H9 (cell line): ENCODE measurements around the gene CCNB2. TPM values are rescaled to one million over a fixed set of nuclear protein-coding genes. Genes with fewer than 3 reads are reported as not detected.

Source experiments
- DNase-seq: peaks from one replicate; pipeline ENCODE4 v3.0.0-alpha.2; 2017
- H2AFZ ChIP-seq: one replicate; pipeline ENCODE4 v1.6.1; 2013; ENCODE audit warnings: mild to moderate bottlenecking, low read length, control low read depth, moderate library complexity
- H2AK5ac ChIP-seq: 2 replicates; pipeline ENCODE4 v1.6.1; 2013; ENCODE audit warnings: low read length, control low read depth, mixed read lengths; ENCODE audit not compliant: insufficient read length
- H2BK120ac ChIP-seq: one replicate; pipeline ENCODE4 v1.6.1; 2013; ENCODE audit warnings: low read depth, mild to moderate bottlenecking, low read length, control low read depth, inconsistent platforms; ENCODE audit not compliant: poor library complexity, severe bottlenecking
- H2BK12ac ChIP-seq: 2 replicates; pipeline ENCODE4 v1.6.1; 2013; ENCODE audit warnings: low read length, control low read depth, mixed read lengths, low read depth; ENCODE audit not compliant: insufficient read length
- H2BK15ac ChIP-seq: 2 replicates; pipeline ENCODE4 v1.6.1; 2013; ENCODE audit warnings: low read depth, low read length, control low read depth
- H2BK20ac ChIP-seq: one replicate; pipeline ENCODE4 v1.6.1; 2013; ENCODE audit warnings: low read depth, mild to moderate bottlenecking, low read length, control low read depth, inconsistent platforms; ENCODE audit not compliant: poor library complexity, severe bottlenecking
- H2BK5ac ChIP-seq: 2 replicates; pipeline ENCODE4 v1.6.1; 2013; ENCODE audit warnings: low read length, control low read depth, mixed read lengths; ENCODE audit not compliant: insufficient read length
- H3K14ac ChIP-seq: 2 replicates; pipeline ENCODE4 v1.6.1; 2013; ENCODE audit warnings: low read length, control low read depth; ENCODE audit not compliant: insufficient read depth
- H3K18ac ChIP-seq: 2 replicates; pipeline ENCODE4 v1.6.1; 2013; ENCODE audit warnings: low read depth, mild to moderate bottlenecking, mixed read lengths, low read length, control low read depth; ENCODE audit not compliant: insufficient read length
- H3K23ac ChIP-seq: 2 replicates; pipeline ENCODE4 v1.6.1; 2013; ENCODE audit warnings: low read length, control low read depth, mixed read lengths, low read depth; ENCODE audit not compliant: insufficient read length
- H3K23me2 ChIP-seq: 2 replicates; pipeline ENCODE4 v1.6.1; 2013; ENCODE audit warnings: low read depth, mild to moderate bottlenecking, mixed read lengths, low read length, control low read depth; ENCODE audit not compliant: insufficient read length, poor library complexity, severe bottlenecking
- H3K27ac ChIP-seq: 2 replicates; pipeline ENCODE4 v1.5.1; 2013; ENCODE audit warnings: low read length, control low read depth, mixed read lengths, low read depth; ENCODE audit not compliant: insufficient read length
- H3K27me3 ChIP-seq: 2 replicates; pipeline ENCODE4 v1.6.1; 2013; ENCODE audit warnings: low read length, control low read depth, inconsistent platforms; ENCODE audit not compliant: insufficient read depth
- H3K4ac ChIP-seq: 2 replicates; pipeline ENCODE4 v1.6.1; 2013; ENCODE audit warnings: low read depth, mild to moderate bottlenecking, control low read depth, inconsistent platforms, low read length, moderate library complexity
- H3K4me1 ChIP-seq: 2 replicates; pipeline ENCODE4 v1.6.1; 2013; ENCODE audit warnings: low read length, control low read depth, inconsistent platforms; ENCODE audit not compliant: insufficient read depth
- H3K4me2 ChIP-seq: 2 replicates; pipeline ENCODE4 v1.6.1; 2013; ENCODE audit warnings: low read length, control low read depth, mixed read lengths; ENCODE audit not compliant: insufficient read length, insufficient read depth
- H3K56ac ChIP-seq: 2 replicates; pipeline ENCODE4 v1.6.1; 2013; ENCODE audit warnings: low read depth, mild to moderate bottlenecking, mixed read lengths, low read length, control low read depth; ENCODE audit not compliant: insufficient read length
- H3K79me1 ChIP-seq: 2 replicates; pipeline ENCODE4 v1.6.1; 2013; ENCODE audit warnings: low read depth, mild to moderate bottlenecking, moderate library complexity, low read length, control low read depth, inconsistent platforms; ENCODE audit not compliant: insufficient read depth, poor library complexity, severe bottlenecking
- H3K79me2 ChIP-seq: 2 replicates; pipeline ENCODE4 v1.6.1; 2013; ENCODE audit warnings: low read length, control low read depth, inconsistent platforms; ENCODE audit not compliant: insufficient read depth
- H3K9ac ChIP-seq: 2 replicates; pipeline ENCODE4 v1.6.1; 2013; ENCODE audit warnings: low read length, control low read depth, mixed read lengths; ENCODE audit not compliant: insufficient read length; ENCODE audit errors: extremely low read depth
- H3K9me3 ChIP-seq: one replicate; pipeline ENCODE4 v1.6.1; 2013; ENCODE audit warnings: low read depth, low read length, inconsistent platforms; ENCODE audit not compliant: control insufficient read depth
- H3T11ph ChIP-seq: one replicate; pipeline ENCODE4 v1.6.1; 2013; ENCODE audit warnings: mild to moderate bottlenecking, low read length, control low read depth, inconsistent platforms
- H4K20me1 ChIP-seq: one replicate; pipeline ENCODE4 v1.6.1; 2013; ENCODE audit not compliant: control insufficient read depth, insufficient read length, insufficient read depth
- H4K5ac ChIP-seq: 2 replicates; pipeline ENCODE4 v1.6.1; 2013; ENCODE audit warnings: low read depth, mild to moderate bottlenecking, mixed read lengths, low read length, control low read depth; ENCODE audit not compliant: insufficient read length
- H4K8ac ChIP-seq: replicated peaks from 2 replicates; pipeline ENCODE4 v1.6.1; 2013; ENCODE audit warnings: low read length, control low read depth, mixed read lengths, low read depth; ENCODE audit not compliant: insufficient read length
- H4K91ac ChIP-seq: 2 replicates; pipeline ENCODE4 v1.6.1; 2013; ENCODE audit warnings: low read depth, mild to moderate bottlenecking, moderate library complexity, mixed read lengths, low read length, control low read depth; ENCODE audit not compliant: insufficient read length
- H3K27ac Mint-ChIP-seq, 3 experiments: 2 replicates in 2 of 3; 3 replicates in 1 of 3; pipeline ENCODE4 v1.8.0; 2020 to 2021; ENCODE audit warnings: mixed read lengths in 3 of 3, mild to moderate bottlenecking in 1 of 3, moderate library complexity in 1 of 3
- H3K27me3 Mint-ChIP-seq: 2 replicates; pipeline ENCODE4 v1.8.0; 2021; ENCODE audit warnings: low read depth, mild to moderate bottlenecking, moderate library complexity, mixed read lengths
- H3K36me3 Mint-ChIP-seq, 3 experiments: 2 replicates in 2 of 3; 3 replicates in 1 of 3; pipeline ENCODE4 v1.8.0; 2020 to 2021; ENCODE audit warnings: low read depth in 3 of 3, mixed read lengths in 3 of 3; ENCODE audit not compliant: insufficient read depth in 1 of 3
- H3K4me1 Mint-ChIP-seq, 2 experiments: 2 replicates each; pipeline ENCODE4 v1.8.0; 2020; ENCODE audit warnings: mixed read lengths in 2 of 2
- H3K4me3 Mint-ChIP-seq, 2 experiments: 2 replicates in 1 of 2; 3 replicates in 1 of 2; pipeline ENCODE4 v1.8.0; 2020 to 2021; ENCODE audit warnings: mild to moderate bottlenecking in 2 of 2, mixed read lengths in 2 of 2, moderate library complexity in 1 of 2
- H3K9me3 Mint-ChIP-seq, 2 experiments: 2 replicates in 1 of 2; 3 replicates in 1 of 2; pipeline ENCODE4 v1.8.0; 2020; ENCODE audit warnings: mild to moderate bottlenecking in 2 of 2, mixed read lengths in 2 of 2, moderate library complexity in 1 of 2
- CTCF ChIP-seq: fragments of 200-600 bp; sonication (generic); conservative IDR thresholded peaks from 3 replicates; pipeline ENCODE4 v1.8.0; 2021; ENCODE audit warnings: antibody characterized with exemption, mild to moderate bottlenecking
- WGBS: extraction: QIAGEN DNeasy Blood & Tissue Kit; methylation state at CpG from one replicate; pipeline ENCODE4 v1.1.7; 2013; ENCODE audit warnings: missing lambda C conversion rate, low lambda C conversion rate, mixed read lengths; ENCODE audit not compliant: insufficient read length; ENCODE audit errors: extremely low coverage; 5-methylcytosine and 5-hydroxymethylcytosine counted together
- total RNA-seq: library from RNA; stranded (reverse); gene quantifications from 2 replicates; pipeline ENCODE4 v1.2.1, GENCODE V29; 2021

Gene CCNB2
- total RNA-seq, 1 experiment from 2014 or later, result 122 TPM

- H2BK20ac ChIP-seq, result no peak overlapping the region
- H3K36me3 Mint-ChIP-seq, result peaks cover 29 to 50% (median 46%) of the 10 kb centered on the region in 3 experiments
- H3K4ac ChIP-seq, result no peak overlapping the region
- H3K27me3 Mint-ChIP-seq, result no peaks in the 10 kb centered on the region
- peaks cover 4 to 5% of the 10 kb centered on the region in 2 experiments; a peak in 3 of 5 replicates for H3K9me3 Mint-ChIP-seq
- H2BK5ac ChIP-seq, result no peak overlapping the region
- H3K18ac ChIP-seq, result no peak overlapping the region
- H3K9me3 ChIP-seq, result no peaks in the 10 kb centered on the region
- no peaks in the 10 kb centered on the region for H3K27me3 ChIP-seq
- no peak overlapping the region for H4K91ac ChIP-seq
- no peaks in the 10 kb centered on the region for H3K23me2 ChIP-seq
- TF ChIP-seq CTCF, result no peak
- H3K4me3 Mint-ChIP-seq, result no peak overlapping the region
- no peak overlapping the region for H3K27ac ChIP-seq
- no peak overlapping the region for H2AFZ ChIP-seq
- no peak overlapping the region for H3K9ac ChIP-seq
- no peaks in the 10 kb centered on the region for H3K4me1 ChIP-seq
- DNase-seq, result no peak
- H2BK120ac ChIP-seq, result no peak overlapping the region
- H4K8ac ChIP-seq, result no peak overlapping the region
- peak overlapping the region in 2 of 3 experiments; percentile 72 to 87; a peak in 2 of 7 replicates for H3K27ac Mint-ChIP-seq
- no peak overlapping the region for H2AK5ac ChIP-seq
- no peaks in the 10 kb centered on the region for H4K20me1 ChIP-seq
- H4K5ac ChIP-seq, result no peak overlapping the region
- H3K79me1 ChIP-seq, result no peaks in the 10 kb centered on the region
- no peak overlapping the region for H2BK15ac ChIP-seq
- no peak overlapping the region for H3K4me2 ChIP-seq
- no peak overlapping the region for H3K56ac ChIP-seq
- WGBS, result no CpG with 5 or more reads among the region's 1 CpG
- H3K23ac ChIP-seq, result no peak overlapping the region
- H3K79me2 ChIP-seq, result no peaks in the 10 kb centered on the region
- no peak overlapping the region for H2BK12ac ChIP-seq
- peaks cover 0 to 2% of the 10 kb centered on the region in 2 experiments; a peak in 2 of 4 replicates for H3K4me1 Mint-ChIP-seq
- H3T11ph ChIP-seq, result no peak overlapping the region
- no peak overlapping the region for H3K14ac ChIP-seq
Measured at GRCh38 chr15:59074607-59075006, 30.3 kb upstream of the CCNB2 start.
